Stimulated activated CD4-positive, alpha-beta T cell treated with anti-CD3 and anti-CD28 coated beads, Interleukin-1b, Interleukin-23, amount 100 ng/mL, for 4 hours (primary cell): Measurements from ENCODE around the gene KLRG1.

ENCODE experiments used
- DNase-seq, 2 donors: peaks; one replicate each; pipeline ENCODE4 v3.0.0-alpha.2; 2020; ENCODE audit warnings: low read depth in 2 of 2

KLRG1 gene

DNA sequence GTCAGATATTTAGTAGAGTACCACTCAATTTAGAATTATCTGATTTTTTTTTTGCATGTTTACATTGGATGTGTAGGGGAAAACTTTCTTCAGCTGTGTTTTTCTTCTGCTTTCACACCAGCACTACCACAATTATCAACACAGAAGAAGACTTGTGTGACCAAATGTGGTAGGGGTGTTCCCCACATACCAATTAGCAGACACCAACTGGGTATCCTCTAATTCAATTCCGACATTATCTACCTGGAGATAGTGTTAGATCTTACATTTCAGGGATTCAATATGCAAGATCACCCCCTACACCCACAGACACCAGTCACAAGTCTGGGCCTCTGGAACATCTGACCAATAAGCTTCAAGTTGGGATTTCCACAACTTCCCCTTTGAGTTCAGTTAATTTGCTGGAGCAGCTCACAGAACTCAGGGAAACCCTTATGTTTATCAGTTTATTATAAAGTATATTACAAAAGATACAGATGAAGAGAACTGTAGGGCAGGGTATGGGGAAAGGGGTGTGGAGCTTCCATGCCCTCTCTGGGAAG lies 4.1 kb upstream of the KLRG1 start:
- DNase-seq: no peak

DNA sequence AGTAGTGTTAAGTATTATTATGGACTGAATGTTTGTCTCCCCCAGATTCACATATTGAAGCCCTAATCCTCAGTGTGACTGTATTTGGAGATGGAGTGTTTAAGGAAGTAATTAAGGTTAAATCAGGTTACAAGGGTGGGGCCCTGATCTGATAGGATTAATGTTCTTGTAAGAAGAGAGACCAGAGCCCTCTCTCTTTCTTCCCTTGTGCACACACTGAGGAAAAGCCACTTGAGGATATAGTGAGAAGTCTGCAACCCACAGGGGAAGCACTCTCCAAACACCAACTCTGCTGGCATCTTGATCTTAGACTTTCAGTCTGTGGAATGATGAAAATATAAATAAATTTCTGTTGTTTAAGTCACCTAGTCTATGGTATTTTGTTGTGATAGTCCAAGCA lies 2.2 kb upstream of the KLRG1 start:
- DNase-seq: no peak

DNA sequence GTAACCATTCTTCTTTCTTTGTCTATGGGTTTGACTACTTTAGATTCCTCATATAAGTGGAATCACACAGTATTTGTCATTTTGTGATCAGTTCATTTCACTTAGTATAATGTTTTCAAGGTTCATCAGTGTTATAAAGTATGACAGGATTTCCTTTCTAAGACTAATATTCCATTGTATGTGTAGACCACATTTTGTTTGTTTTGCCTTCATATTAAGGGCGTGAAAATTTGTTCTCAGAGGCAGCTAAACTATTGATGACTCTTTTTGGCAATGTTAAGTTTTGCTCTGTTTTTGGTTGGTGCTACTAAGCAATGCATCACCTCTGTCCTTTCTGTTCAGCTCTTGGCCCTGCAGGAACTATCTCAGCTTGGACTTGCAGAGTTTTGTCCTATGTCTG lies 1.7 kb upstream of the KLRG1 start:
- DNase-seq: no peak

DNA sequence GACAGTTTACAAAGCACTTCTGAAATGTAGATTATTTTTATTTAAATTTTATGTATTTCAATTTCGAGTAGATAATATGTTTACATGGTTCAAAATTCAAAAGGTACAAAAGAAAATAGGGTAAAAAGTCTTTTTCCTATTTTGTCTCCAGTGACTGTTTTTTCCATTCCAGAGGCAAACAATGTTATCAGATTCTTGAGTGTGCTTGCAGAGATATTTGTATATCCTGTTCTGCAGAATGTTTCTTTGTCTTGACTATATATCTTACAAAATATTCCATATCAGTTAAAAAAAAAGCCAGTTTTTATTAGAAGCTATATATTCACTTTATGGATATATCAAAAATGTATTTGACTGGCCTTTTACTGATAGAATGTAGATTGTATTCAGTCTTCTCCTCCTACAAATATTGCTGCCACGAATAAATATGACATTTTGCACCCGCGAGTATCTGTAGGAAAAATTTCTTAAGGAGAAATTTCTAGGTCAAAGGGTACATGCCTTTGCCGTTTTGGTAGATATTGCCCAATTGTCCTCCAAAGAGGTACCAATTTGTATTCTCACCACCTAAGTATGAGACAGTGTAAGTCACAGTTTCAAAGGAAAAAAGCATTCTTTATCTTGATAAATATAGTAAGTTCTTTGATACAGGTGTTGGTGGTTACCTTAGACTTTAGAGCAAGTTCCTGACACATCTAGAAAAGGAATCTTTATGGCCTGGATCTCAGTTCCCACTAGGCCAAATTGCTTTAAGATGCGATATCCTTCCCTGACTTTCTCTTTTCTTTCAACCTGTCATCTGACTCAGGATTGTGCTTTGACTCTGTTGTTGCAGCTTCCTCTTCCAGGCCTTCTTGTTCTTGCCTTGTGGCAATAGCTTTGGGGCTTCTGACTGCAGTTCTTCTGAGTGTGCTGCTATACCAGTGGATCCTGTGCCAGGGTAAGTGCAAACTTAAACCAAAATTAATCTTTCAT lies 2.3 kb downstream of the KLRG1 start:
- DNase-seq: no peak

DNA sequence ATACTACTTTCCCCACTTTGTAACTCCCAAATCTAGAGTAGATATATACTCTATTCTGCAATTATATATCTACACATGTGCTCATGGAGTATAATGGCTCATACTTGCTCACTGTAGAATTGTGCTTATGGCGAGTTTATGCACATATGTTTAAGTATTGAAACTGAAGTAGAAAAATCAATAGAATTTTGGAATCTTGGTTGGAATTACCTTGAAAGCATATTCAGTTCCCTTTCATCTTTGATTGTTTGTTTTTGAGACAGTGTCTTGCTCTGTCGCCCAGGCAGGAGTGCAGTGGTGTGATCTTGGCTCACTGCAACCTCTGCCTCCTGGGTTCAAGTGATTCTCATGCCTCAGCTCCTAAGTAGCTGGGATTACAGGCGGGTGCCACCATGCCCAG lies 4.5 kb downstream of the KLRG1 start:
- no peak for DNase-seq

DNA sequence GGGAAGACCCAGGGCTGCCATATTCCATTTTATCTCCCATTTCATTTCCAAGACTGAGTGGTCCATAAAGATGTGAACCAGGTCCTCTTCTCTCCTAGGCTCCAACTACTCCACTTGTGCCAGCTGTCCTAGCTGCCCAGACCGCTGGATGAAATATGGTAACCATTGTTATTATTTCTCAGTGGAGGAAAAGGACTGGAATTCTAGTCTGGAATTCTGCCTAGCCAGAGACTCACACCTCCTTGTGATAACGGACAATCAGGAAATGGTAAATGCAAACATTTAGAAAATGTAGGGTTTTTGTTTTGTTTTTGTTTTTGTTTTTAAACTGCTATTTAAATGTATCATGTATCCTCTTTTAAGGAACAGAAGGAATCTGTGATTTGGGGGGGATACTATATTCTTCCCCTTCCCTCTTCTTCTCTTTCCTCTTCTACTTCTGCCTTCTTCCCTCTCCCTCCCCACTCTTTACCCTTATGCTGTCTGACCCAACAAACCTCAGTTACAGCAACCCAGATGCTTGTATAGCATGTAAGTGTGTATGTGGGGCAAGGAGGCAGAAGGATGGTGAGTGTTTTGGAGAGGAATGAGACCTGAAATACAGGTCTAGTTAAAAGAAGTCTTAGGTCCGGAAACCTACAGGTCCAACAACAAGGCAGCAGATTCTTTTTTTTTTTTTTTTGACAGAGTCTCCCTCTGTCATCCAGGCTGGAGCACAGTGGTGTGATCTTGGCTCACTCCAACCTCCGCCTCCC lies 5.9 kb downstream of the KLRG1 start:
- no peak for DNase-seq

DNA sequence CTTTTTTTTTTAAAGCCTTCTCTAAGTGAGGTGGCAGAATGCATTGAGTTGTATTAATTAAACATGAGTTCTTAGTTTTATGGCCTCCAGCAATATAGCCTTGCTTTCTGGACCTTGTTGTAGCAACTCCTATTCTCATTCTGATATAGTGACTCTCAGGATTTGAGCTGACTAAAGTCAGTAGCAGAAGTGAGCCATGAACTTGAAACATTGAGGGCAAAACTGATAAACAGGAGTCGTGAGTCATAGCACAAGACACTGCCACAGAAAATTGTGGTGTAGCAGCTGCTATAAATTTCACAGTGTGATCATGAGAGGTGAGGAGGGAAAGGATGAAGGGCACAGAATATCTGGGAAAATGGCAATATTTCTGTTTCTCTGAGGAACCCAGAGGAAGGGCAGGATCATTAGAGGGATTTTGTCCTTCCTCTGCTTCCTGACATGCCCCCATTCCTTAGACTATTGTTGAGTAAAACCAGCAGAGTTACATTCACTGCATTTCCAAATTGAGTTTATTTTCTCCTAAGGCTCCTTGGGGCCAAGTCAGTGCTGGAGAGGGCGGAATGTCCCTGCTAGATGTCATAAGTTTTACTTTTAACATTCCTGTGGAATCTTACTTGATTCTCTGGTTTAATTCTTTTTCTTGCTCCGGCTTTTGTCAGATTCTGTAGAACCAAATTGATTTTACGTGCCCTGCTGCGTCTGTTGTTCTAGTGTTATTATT lies 7.5 kb downstream of the KLRG1 start:
- DNase-seq: peak in 1 of 2 donors; percentile 13

DNA sequence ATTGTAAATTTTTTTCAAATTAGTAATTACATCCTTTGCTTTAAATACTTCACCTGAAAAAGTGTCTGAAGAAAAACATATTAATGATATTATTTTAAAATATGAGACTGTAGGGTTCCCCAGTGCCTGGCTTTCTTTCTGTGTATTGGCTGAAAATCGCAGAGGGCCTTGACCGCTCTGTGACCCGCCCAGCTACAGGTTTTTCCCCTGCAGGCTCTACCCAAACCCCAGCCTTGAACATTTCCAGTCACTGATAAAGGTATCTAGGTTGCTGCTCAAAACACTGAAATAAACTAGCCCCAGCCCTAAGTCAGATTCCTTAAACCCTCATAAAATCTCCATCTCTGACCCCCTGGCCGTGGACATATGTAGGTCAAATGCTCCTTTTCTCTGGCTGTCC lies 11.9 kb downstream of the KLRG1 start:
- DNase-seq: no peak

DNA sequence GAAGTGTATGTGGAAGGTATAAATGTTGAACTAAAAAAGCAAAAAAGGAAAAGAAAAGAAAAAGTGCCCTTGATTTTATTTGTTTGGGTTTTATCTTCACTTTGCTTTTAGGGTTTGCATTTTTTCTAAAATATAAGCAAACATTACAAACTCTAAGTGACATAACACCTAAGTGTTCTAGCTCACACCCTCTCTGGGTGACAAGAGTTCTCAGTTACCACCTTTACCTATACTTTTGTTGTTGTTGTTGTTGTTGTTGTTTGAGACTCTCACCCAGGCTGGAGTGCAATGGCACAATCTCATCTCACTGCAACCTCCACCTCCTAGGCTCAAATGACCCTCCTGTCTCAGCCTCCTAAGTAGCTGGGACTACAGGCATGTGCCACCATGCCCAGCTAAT lies 13.0 kb downstream of the KLRG1 start:
- no peak for DNase-seq

DNA sequence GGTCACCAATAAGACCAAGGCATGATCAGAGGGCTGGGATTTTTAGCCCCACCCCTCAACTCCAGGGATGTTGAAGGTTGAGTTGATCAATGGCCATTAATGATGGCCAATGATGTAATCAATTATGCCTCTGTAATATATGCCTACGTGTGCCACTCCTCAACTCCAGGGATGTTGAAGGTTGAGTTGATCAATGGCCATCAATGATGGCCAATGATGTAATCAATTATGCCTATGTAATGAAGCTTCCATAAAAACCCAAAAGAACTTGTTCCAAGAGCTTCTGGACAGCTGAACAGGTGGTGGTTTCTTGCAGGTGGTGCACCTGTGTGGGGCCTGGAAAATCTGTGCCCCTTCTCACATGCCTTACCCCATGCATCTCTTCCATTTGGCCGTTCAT lies 33.2 kb downstream of the KLRG1 start:
- DNase-seq: no peak

DNA sequence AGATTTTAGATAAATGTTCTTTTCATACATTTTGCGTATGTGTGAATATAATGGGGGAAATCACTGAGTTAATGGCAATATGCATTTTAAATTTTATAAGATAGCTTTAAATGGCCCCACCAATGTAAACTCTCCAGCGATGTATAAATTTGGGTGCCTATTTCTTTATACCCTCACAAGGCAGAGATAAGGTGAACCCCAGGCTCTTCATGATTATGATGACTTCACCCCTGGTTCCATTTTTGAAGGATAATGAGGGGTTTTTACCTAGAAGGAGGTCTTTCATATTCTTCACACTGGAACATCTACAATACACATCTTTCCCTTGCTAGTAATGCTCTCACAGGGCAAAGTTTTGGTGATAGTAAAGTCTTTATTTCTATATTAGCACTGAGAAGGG lies 35.2 kb downstream of the KLRG1 start:
- no peak for DNase-seq

DNA sequence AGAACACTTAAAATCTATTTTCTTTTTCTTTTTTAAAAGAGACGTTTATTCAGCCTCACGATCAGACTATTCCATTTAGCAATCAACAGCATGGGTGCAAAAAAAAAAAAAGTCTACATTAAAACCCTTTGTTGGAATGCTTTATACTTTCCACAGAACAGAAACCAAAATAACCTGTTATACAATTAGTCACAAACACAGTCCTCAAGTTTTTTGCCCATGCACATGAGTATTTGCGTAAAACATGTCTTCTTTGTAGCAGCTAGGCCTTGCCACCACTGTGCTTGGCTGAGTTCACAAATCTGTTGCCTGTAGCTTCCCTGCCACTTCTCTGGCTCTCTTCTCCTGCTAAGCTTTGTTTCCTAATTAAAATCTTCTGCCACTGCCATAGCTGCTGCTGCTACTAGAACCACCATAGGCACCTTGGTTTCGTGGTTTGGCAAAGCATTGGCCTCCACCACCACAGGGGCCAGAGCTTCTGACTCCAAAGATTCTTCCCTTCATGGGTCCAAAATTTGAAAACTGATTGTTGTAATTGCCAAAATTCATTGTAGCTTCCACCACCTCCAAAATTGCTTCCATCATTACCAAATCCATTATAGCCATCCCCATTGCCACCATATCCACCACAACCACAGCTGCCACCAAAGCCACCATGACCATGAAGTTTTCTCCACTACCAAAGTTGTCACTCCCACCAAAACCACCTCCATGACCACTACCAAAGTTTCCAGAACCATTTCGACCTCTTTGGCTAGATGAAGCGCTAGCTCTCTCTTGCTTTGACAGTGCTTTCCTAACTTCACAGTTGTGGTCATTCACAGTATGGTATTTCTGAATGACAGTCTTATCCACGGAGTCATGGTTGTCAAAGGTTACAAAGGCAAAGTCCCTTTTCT lies 38.1 kb downstream of the KLRG1 start:
- DNase-seq: no peak

DNA sequence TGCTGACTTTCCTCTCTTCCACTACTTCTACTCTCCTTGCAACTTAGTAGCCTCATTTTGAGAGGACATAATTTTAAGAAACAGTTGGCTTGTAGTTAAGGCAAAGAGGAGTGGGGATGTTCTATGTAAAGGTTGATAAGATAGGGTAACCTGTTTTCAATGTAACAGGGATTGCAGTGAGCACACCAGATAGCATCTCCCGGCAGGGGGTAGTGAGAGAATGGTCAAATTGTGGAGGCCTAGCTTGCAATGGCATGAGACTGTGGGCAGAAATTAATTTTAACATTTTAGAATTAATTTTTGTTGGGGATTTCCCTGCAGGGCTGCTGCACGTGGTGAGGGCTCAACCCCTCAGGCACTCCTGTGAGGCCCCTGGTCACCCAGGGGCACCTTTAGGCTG lies 41.4 kb downstream of the KLRG1 start:
- DNase-seq: no peak

DNA sequence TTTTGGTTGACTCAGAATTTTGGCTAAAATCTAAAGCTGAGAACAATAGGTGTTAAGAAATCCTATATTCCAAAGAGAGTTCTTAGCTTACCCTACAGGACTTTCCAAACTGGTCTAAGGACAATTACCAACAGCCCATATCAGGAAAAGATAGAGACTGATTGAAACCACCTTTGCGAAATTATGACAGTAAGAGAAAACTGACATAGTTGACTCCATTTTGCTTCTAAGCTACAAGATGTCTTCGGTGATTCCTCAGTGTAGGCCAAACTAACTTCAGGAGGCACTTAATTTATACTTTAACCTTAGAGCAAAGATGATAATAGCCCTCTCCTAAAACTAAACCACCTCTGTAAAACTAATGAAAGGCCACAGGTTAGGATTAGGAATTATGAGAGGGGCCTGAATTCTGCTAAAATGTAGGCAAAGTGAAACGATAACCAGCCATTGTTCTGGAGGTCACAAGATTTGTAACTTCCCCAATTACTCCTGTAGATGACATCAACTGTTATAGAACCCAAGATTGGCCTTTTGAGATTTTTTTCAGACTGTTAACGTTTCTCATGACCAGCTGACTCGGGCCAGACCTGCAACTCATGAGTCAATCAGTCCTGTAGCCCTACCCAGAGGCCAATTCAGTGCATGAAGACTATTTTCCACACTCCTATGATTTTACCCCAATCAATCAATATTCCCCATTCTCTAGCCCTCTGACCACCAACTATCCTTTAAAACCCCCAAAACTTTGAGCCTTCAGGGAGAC lies 43.0 kb downstream of the KLRG1 start:
- no peak for DNase-seq

DNA sequence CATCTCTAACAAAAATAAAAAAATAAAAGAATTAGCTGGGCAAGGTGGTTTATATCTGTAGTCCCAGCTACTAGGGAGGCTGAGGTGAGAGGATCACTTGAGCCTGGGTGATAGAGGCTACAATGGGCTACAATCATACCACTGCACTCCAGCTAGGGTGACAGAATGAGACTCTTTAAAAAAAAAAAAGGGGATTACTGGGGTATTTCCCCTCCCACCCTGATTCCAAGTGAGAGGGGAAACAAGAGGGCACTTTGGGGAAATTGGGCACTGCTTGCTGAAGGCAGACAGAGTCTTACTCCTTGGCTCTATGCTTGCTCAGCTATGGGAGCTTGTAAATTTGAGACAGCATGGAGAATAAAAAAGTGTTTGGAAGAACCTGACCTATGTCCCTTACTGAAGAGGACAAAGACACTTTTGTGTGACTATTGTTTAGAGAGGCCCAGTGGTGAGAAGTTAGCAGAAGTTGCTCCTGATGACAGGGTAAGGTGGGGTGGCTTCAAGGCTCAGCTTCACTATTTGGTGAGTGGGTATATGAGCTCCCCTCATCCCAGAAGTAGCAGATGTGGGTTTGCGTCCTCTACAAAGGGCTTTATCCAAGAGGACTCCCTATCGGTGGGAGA lies 44.0 kb downstream of the KLRG1 start:
- no peak for DNase-seq

DNA sequence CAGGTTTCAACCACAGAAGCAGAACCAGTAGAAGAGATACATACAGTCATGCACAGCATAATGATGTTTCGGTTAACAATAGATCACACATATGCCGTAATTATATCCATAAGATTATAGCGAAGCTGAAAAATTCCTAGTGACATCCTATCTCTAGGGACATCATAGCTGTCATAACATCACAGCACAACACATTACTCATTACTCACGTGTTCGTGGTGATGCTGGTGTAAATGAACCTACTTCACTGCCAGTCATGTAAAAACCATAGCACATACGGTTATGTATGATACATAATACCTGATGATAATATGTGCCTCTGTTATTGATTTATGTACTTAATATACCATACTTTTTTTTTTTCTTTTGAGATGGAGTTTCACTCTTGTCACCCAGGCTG lies 44.7 kb downstream of the KLRG1 start:
- no peak for DNase-seq

DNA sequence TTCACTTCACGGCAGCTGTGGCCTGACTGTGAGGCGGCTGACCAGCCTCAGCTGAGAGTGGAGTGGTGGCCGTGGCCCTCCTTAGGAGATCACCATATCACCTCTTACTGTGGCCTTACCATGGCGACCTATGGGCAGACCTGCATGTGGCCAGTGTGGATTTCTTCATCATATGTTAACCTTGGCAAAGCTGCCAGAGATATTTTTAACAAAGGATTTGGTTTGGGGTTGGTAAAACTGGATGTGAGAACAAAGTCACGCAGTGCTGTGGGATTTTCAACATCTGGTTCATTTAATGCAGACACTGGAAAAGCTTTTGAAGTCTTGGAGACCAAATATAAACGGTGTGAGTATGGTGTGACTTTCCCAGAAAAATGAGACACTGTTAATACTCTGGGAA lies 46.9 kb downstream of the KLRG1 start:
- no peak for DNase-seq

DNA sequence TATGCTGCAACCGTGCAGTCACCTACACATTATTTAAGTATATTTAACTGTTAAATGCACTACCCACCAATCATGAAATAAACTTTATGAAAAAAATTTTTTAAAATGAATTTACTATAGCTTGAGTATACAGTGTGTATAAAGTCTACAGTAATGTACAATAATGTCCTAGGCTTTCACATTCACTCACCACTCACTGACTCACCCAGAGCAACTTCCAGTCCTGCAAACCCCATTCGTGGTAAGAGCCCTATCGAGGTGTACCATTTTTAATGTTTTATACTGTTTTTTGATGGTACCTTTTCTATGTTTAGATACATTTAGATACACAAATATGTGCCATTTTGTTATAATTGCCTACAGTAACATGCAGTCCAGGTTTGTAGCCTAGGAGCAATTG lies 48.1 kb downstream of the KLRG1 start:
- DNase-seq: no peak

DNA sequence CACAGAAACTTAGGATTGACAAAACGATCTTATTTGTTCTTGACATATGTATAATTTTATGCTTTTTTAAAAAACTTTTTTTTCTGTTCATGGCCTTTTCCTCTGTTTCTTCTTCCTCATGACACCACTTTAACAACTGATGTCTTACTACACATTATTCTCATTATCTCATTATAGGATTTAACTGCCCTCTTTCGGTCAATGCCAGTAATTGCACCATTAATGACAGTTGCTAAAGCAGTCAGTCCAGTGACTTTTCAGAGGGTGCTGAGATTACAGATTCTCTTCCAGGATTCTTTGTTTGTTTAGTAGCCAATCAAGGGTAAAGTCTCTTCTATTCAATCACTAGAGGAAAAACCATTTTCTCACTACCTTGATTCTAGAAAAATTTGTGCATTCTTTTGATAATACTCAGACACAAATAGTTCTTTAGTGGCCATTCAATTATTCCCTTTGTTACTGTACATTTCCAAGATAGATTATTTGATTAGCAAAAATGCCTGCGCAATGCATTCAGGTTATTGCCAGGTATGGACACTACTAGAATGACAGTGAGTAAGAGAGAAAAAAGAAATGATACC lies 50.1 kb downstream of the KLRG1 start:
- DNase-seq: no peak
